ENCODE measurements around the gene CRLF3. TPM values are rescaled to one million over a fixed set of nuclear protein-coding genes. Genes with fewer than 3 reads are reported as not detected.

The CRLF3 gene
- total RNA-seq, 4 donors from 2014 or later, result 15.8 to 23.1 (median 19.4) TPM

- in situ Hi-C loops (cut with MboI; ENCODE audit: low pct_ligation_motif_present in 1 of 4, low pct_unique_long_range_greater_than_20kb in 1 of 4, low sequenced_read_pairs in 3 of 4), result no loop called here
- no peaks in the 10 kb centered on the region for H3K36me3 ChIP-seq
These were observed 12.0 kb downstream of the CRLF3 start for GRCh38 chr17:30812218-30813177.

GRCh38 chr17:30809867-30810266, 14.6 kb downstream of the CRLF3 start:
- Histone ChIP-seq H3K27ac (peak overlapping the region; percentile 32 to 58 (median 54)), H3K4me3 (no peak overlapping the region), H3K36me3 (no peaks in the 10 kb centered on the region), H3K9me3 (no peaks in the 10 kb centered on the region), H3K4me1 (peaks cover 0 to 24% (median 0%) of the 10 kb centered on the region in 4 donors), H3K27me3 (no peaks in the 10 kb centered on the region)
- no peak for DNase-seq
- 93% methylated on average over 6 of the region's 6 CpGs; no CpG with 5 or more reads in 1 of the 2 donors for WGBS, 2 donors (ENCODE audit: low coverage in 1 of 2)
- intact Hi-C loops (cut with DNase I; ENCODE audit: low total_unique reads) (no loop called here), in situ Hi-C loops (cut with MboI; ENCODE audit: low pct_ligation_motif_present in 1 of 4, low pct_unique_long_range_greater_than_20kb in 1 of 4, low sequenced_read_pairs in 3 of 4) (no loop called here)
- no peak for TF ChIP-seq POLR2AphosphoS5 (IDR thresholded peaks at IDR 0.05)

More at GRCh38 chr17:30812218-30813177, 12.0 kb downstream of the CRLF3 start:
- Histone ChIP-seq H3K27me3 (no peaks in the 10 kb centered on the region), H3K9me3 (no peaks in the 10 kb centered on the region), H3K27ac (no peak overlapping the region), H3K4me1 (peaks cover 0 to 21% (median 0%) of the 10 kb centered on the region in 4 donors), H3K4me3 (no peak overlapping the region)
- WGBS, 2 donors (ENCODE audit: low coverage in 1 of 2), result 55 to 58% methylated on average over 5 of the region's 5 CpGs
- TF ChIP-seq POLR2AphosphoS5 (IDR thresholded peaks at IDR 0.05), result no peak
- TF ChIP-seq, protein P1, sequence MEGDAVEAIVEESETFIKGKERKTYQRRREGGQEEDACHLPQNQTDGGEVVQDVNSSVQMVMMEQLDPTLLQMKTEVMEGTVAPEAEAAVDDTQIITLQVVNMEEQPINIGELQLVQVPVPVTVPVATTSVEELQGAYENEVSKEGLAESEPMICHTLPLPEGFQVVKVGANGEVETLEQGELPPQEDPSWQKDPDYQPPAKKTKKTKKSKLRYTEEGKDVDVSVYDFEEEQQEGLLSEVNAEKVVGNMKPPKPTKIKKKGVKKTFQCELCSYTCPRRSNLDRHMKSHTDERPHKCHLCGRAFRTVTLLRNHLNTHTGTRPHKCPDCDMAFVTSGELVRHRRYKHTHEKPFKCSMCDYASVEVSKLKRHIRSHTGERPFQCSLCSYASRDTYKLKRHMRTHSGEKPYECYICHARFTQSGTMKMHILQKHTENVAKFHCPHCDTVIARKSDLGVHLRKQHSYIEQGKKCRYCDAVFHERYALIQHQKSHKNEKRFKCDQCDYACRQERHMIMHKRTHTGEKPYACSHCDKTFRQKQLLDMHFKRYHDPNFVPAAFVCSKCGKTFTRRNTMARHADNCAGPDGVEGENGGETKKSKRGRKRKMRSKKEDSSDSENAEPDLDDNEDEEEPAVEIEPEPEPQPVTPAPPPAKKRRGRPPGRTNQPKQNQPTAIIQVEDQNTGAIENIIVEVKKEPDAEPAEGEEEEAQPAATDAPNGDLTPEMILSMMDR (IDR thresholded peaks at IDR 0.05), result no peak
- TF ChIP-seq EP300 (IDR thresholded peaks at IDR 0.05; ENCODE audit: low read depth), result no peak
- TF ChIP-seq POLR2A (IDR thresholded peaks at IDR 0.05), result no peak
- intact Hi-C loops (cut with DNase I; ENCODE audit: low total_unique reads), result no loop called here
- DNase-seq, result no peak

DNA sequence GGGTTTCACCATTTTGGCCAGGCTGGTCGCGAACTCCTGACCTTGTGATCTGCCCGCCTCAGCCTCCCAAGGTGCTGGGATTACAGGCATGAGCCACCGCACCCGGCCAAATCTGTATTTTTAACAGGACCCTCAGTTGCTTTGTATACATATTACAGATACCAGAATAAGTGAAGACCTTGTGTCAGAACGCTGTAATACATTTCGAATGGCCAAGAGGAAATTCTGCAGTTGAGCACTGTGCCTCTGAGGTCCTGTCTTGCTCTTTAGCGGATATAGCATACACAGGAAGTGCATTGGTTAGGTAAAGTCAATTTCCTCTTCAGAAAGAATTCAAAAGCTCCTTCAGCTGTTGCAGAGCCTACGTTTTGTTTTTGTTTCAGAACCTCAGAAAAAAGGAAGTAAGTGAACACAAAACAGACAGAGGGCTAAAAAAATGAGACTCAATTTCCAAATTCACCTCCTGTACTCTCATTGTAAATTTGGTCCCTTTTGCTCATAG, 15.7 kb downstream of the CRLF3 start:
- intact Hi-C loops (cut with DNase I; ENCODE audit: low total_unique reads), result no loop called here
- DNase-seq, result no peak
- Histone ChIP-seq H3K4me3 (peak overlapping the region in 1 of 4 donors; percentile 26), H3K27ac (peak overlapping the region; percentile 32 to 73 (median 61)), H3K36me3 (peaks cover 0 to 5% (median 0%) of the 10 kb centered on the region in 4 donors), H3K9me3 (no peaks in the 10 kb centered on the region), H3K4me1 (peaks cover 0 to 24% (median 0%) of the 10 kb centered on the region in 4 donors), H3K27me3 (no peaks in the 10 kb centered on the region)
- in situ Hi-C loops (cut with MboI; ENCODE audit: low pct_ligation_motif_present in 1 of 4, low pct_unique_long_range_greater_than_20kb in 1 of 4, low sequenced_read_pairs in 3 of 4), result no loop called here
- WGBS, 2 donors (ENCODE audit: low coverage in 1 of 2), result 74 to 89% methylated on average over 5 to 9 of the region's 9 CpGs
- TF ChIP-seq, protein P1 (IDR thresholded peaks at IDR 0.05), result no peak
- TF ChIP-seq POLR2A (IDR thresholded peaks at IDR 0.05) (no peak), EP300 (IDR thresholded peaks at IDR 0.05; ENCODE audit: low read depth) (no peak), POLR2AphosphoS5 (IDR thresholded peaks at IDR 0.05) (no peak)

DNA sequence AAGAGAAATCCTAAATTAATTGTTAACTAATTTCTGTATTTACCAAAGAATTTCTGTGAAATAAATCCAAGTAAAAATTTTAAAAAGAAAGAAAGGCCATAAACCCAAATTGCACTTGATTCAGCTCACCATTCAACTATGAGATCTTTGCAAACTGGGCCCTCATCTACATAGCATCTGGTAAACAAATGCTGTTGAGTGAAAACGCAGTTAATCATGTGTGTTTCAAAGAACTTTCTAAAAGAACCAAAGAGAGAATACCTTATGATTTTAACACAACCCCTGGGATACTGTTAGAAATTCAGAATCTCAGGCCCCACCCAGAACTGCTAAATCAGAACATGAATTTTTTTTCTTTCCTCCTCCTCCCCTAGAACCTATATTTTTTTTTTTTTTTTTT, 16.6 kb downstream of the CRLF3 start:
- Histone ChIP-seq H3K27ac (peak overlapping the region in 1 of 4 donors; percentile 8), H3K4me1 (peaks cover 0 to 21% (median 0%) of the 10 kb centered on the region in 4 donors), H3K27me3 (no peaks in the 10 kb centered on the region), H3K9me3 (no peaks in the 10 kb centered on the region), H3K4me3 (no peak overlapping the region), H3K36me3 (peaks cover 0 to 14% (median under 1%) of the 10 kb centered on the region in 4 donors)
- DNase-seq, result no peak
- in situ Hi-C loops (cut with MboI; ENCODE audit: low pct_ligation_motif_present in 1 of 4, low pct_unique_long_range_greater_than_20kb in 1 of 4, low sequenced_read_pairs in 3 of 4), result no loop called here
- TF ChIP-seq EP300 (IDR thresholded peaks at IDR 0.05; ENCODE audit: low read depth) (no peak), POLR2A (IDR thresholded peaks at IDR 0.05) (no peak), POLR2AphosphoS5 (IDR thresholded peaks at IDR 0.05) (no peak)
- TF ChIP-seq, protein P1 (IDR thresholded peaks at IDR 0.05), result no peak
- intact Hi-C loops (cut with DNase I; ENCODE audit: low total_unique reads), result no loop called here
- 82 to 100% methylated on average over 1 of the region's 1 CpG for WGBS, 2 donors (ENCODE audit: low coverage in 1 of 2)
